HuH-7 (cell line): Measurements from ENCODE around the gene CGREF1.
A peak's percentile ranks its signal among the peaks of the same experiment; 100 is the strongest.
"Not testable (repeated sequence)": the region's sequence is repeated elsewhere in the genome, so short reads cannot be mapped to it uniquely, and the experiment has no call there.

ENCODE experiments used
- DNase-seq: peaks from one replicate; pipeline ENCODE4 v3.0.0; 2011; ENCODE audit warnings: low spot score

Gene CGREF1

GRCh38 chr2:27087823-27088410 lies 31.0 kb downstream of the CGREF1 start:
- no peak for DNase-seq

DNA sequence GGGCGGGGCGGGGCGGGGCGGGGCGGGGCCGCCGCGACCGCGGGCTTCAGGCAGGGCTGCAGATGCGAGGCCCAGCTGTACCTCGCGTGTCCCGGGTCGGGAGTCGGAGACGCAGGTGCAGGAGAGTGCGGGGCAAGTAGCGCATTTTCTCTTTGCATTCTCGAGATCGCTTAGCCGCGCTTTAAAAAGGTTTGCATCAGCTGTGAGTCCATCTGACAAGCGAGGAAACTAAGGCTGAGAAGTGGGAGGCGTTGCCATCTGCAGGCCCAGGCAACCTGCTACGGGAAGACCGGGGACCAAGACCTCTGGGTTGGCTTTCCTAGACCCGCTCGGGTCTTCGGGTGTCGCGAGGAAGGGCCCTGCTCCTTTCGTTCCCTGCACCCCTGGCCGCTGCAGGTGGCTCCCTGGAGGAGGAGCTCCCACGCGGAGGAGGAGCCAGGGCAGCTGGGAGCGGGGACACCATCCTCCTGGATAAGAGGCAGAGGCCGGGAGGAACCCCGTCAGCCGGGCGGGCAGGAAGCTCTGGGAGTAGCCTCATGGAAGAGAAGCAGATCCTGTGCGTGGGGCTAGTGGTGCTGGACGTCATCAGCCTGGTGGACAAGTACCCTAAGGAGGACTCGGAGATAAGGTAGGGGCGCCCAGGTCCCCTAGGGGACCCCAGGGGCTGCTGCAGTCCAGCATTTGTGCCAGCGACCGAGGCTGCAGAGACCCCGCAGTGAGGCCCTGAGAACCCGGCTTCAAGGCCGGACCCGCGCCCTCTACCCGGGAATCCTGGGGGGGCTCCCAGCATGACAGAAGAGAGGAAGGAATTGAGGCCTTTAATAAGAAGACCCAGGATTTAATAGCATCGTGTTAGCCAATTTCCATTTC lies 32.0 kb downstream of the CGREF1 start, which contains the start of gene KHK:
KHK (plus strand) TSS at position 49 of the 870 bp plus-strand sequence; CDS start at position 537, 488 bp downstream.
- peak; percentile 81 for DNase-seq

DNA sequence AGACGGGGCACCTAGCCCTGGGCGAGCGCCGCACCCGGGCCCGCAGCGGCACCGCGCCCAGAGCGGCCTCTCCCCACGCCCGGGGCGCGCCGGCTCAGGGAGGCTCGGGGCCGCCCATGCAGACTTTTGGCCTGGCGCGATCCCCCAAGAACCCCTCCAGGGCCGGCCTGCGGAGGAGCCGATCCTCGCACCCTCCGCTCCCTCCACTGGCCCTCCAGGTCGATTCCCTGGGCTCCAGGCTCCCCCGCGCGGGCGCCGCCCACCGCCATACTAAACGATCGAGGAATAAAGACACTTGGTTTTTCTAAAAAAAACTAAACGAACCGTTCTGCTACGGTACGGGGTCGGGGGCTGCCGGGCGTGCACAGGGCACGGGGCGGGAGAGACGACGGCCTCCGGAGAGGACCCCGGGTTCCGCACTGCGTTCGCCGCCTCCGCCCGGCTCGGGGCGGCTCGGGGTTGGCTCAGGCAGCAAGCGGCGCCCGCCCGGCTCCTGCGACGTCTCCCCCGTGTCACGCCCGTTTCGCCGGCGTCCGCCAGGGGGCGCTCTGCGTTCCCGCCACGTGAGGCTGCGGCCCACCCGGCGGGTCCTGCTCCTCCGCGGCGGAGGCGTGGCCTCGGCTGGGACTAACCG lies 32.7 kb downstream of the CGREF1 start:
- DNase-seq = peak; percentile 94

- DNase-seq = peak; percentile 80
Observed at GRCh38 chr2:27085673-27086089, 33.2 kb downstream of the CGREF1 start.

DNA sequence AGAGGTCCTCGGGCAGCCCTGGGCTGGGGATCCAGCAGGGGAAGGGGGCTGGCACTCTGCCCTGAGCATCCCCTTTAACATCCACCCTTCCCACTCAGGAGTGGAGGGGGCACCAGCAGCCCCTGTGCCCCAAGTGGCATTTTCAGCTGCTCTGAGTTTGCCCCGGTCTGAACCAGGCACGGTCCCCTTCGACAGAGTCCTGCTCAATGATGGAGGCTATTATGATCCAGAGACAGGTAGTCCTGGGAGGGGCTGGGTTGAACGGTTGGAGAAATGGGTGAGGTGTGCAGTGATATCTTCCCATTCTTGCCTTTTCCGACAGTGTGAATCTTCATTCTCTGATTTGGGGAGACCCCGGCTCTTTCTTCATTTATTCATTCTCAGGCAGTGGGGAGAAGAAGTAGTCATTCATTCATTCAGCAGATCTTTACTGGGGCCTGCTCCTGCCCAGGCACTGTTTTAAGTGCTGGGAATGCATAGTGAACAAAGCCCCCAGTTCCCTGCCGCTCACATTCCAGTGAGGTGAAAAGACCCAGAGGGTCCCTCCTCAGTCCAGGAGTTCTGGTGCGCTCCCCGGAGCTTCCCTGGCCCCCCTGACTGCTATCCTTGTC lies 33.8 kb downstream of the CGREF1 start:
- no peak for DNase-seq

DNA sequence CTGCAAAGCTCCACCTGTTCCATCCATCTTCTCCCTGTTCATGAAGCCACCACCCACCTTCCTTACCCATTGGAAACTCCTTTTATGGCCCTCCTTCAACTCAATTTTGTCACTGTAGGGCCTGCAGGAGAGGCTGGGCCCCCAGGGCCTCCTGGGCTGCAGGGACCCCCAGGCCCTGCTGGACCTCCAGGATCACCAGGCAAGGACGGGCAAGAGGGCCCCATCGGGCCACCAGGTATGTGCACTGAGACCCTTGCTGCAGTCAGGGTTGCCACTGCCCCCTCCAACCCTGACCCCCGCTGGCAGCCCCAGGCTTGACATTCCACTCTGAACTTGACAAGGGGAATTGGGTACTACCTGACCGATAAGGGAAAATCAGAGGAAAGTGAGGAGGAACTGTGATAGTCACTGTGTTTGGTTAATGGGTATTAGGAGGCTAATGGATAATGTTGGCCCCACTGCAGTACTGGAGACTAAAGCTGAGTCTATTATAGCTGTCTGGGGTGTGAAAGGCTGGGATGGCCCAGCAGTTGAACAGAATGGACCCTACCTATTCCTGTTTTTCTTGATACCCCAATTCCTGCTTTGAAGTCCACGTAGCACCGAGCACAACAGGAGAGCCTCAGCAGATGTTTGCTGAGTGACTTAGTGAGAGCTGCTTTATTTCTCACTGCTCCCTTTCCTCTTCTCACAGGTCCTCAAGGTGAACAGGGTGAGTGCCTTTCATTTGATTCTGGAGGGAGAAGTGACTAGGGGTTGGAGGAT lies 34.4 kb downstream of the CGREF1 start:
- DNase-seq = no peak

DNA sequence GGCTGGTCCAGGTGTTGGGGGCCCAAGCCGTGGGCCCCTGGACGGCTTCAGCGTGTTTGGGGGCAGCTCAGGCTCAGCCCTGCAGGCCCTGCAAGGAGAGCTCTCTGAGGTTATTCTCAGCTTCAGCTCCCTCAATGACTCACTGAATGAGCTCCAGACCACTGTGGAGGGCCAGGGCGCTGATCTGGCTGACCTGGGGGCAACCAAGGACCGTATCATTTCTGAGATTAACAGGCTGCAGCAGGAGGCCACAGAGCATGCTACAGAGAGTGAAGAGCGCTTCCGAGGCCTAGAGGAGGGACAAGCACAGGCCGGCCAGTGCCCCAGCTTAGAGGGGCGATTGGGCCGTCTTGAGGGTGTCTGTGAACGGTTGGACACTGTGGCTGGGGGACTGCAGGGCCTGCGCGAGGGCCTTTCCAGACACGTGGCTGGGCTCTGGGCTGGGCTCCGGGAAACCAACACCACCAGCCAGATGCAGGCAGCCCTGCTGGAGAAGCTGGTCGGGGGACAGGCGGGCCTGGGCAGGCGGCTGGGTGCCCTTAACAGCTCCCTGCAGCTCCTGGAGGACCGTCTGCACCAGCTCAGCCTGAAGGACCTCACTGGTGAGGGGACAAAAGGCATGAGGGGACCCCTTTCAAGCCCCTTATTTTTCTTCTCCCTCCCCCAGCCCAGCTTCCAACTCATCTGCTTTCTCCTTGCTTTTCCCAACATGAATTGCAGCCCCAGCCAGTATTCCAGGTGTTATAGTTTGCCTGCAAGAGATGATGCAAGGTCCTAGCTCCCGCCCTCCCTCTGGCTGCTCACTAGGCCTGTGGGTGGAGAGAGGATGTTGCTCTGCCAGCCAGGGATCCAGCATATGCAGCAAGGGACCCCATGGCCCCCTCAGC lies 35.3 kb downstream of the CGREF1 start:
- DNase-seq = peak; percentile 58

- DNase-seq = no peak
Observed at GRCh38 chr2:27082773-27083409, 36.0 kb downstream of the CGREF1 start.

GRCh38 chr2:27081984-27082772 lies 36.8 kb downstream of the CGREF1 start:
- DNase-seq = no peak

DNA sequence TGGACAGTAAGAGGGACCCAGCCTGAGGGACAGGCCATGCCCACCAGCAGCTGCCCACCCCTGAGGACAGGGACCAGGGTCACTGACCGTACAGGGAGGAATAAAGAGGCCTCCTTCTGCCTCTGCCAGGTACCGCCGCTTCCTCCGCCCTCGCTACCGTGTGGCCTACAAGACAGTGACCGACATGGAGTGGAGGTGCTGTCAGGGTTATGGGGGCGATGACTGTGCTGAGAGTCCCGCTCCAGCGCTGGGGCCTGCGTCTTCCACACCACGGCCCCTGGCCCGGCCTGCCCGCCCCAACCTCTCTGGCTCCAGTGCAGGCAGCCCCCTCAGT lies 38.4 kb downstream of the CGREF1 start:
- DNase-seq = no peak

- DNase-seq = no peak
Observed at GRCh38 chr2:27080140-27080469, 38.8 kb downstream of the CGREF1 start.

DNA sequence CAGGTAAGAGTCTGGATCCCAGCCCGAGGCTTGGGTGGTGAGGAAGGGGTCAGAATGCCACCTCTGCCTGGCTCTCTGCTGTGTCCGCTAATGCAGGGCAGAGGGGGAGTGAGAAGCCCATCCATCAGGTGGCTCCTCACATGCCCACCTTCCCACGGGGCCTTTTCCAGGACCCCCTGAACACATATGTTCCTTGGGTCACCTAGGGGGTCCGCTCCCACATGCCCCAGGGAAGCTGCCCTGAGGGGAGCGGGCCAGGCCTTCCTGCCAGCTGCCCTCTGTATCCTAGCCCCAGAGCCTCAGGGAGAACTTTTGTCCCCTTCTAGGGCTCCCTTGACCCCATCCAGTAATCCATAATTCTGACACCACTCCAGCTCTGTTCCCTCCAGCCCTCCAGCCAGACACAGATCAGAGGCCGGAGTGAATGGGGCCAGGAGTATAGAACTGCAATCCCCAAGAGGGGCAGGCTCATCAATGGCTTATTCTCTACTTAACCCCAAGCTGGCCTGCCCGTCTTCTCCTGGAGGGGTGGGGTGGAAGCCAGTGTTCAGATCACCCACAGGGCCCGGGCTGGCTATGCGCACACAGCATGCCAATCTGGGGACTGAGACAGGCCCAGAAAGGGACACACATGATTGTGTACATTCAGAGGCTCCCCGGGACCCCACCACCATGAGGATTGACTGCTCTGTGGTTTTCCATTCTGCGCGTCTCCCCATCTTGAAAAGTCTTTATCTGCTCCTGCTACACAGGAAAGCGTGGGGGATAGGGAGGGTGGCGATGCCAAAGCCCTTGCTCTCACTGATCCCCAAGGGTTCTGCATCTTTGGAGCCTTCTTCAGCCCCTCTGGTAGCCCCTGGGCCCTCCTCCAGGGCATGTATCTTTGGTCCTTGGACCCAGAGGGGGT lies 39.4 kb downstream of the CGREF1 start:
- DNase-seq = no peak

- DNase-seq = no peak
Observed at GRCh38 chr2:27078267-27079194, 40.4 kb downstream of the CGREF1 start, which contains the start of gene EMILIN1. EMILIN1 (plus strand) TSS chr2:27078615; CDS start chr2:27079066, 451 bp downstream.

DNA sequence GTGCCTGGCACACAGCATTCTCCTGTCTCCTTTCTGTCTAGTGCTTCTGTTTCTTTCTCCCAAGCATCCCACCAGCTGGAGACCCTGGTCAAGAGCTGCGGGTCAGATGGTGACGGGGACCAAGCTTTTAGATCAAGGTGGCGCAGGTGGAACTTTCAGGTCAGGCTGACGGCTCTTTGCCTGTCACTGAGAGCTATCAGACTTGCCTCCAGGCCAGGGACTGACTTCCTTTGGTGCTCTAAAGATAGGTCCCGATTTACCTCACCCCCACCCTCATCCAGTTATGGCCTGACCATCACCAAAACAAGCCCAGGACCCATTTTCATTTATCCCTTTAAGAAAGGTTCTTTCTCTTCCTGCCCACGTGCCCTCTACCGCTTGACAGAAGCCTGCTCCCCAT lies 41.7 kb downstream of the CGREF1 start:
- DNase-seq = no peak

DNA sequence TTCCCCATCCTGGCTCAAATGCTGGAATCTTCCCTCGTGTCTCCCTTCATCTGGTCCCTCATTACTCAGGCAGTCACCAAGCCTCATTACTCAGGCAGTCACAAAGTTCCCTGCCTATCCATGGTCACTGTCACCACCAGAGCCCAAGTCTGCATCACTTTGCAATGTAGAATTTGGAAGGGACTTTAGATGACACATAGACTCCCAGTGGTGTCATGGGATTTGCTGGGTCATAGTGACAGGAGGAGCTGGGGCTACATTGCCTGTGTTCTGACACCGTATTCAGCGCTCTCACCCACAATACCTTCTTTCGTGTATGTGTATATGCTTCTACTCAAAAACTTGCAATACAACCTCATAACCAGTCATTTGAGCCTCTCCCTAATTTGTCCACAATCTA lies 42.6 kb downstream of the CGREF1 start:
- DNase-seq = no peak

DNA sequence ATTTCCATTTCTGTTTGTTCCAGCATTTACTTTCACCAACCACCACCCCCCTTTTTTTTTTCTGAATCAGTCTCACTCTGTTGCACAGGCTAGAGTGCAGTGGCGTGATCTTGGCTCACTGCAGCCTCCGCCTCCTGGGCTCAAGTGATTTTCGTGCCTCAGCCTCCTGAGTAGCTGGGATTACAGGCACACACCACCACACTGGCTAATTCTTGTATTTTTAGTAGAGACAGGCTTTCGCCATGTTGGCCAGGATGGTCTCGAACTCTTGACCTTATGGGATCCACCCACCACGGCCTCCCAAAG lies 43.4 kb downstream of the CGREF1 start:
- DNase-seq = not testable (repeated sequence)

GRCh38 chr2:27074738-27075565 lies 44.0 kb downstream of the CGREF1 start:
- DNase-seq = no peak
